Muscle layer of duodenum (tissue), 2 donors: Measurements from ENCODE around the gene IGF2BP1.
"Not testable (repeated sequence)": the region's sequence is repeated elsewhere in the genome, so short reads cannot be mapped to it uniquely, and the experiment has no call there.

ENCODE experiments used
- H3K27ac ChIP-seq: one replicate; pipeline ENCODE4 v1.7.0; 2013; ENCODE audit warnings: mild to moderate bottlenecking, low read length
- H3K27me3 ChIP-seq: one replicate; pipeline ENCODE4 v1.7.0; 2013; ENCODE audit warnings: low read depth, mild to moderate bottlenecking, control low read depth, low read length
- H3K36me3 ChIP-seq, 2 donors: one replicate each; pipeline ENCODE4 v1.7.0; 2013; ENCODE audit warnings: low read length in 2 of 2, control low read depth in 1 of 2, mild to moderate bottlenecking in 1 of 2; ENCODE audit not compliant: insufficient read depth in 2 of 2, control insufficient read depth in 1 of 2
- H3K4me1 ChIP-seq, 2 donors: one replicate each; pipeline ENCODE4 v1.7.0; 2013; ENCODE audit warnings: low read length in 2 of 2, mild to moderate bottlenecking in 2 of 2, control low read depth in 1 of 2, moderate library complexity in 1 of 2; ENCODE audit not compliant: insufficient read depth in 2 of 2, control insufficient read depth in 1 of 2
- H3K4me3 ChIP-seq, 2 donors: one replicate each; pipeline ENCODE4 v1.7.0; 2013; ENCODE audit warnings: low read length in 2 of 2, low read depth in 1 of 2, mild to moderate bottlenecking in 1 of 2
- H3K9me3 ChIP-seq, 2 donors: one replicate each; pipeline ENCODE4 v1.7.0; 2013; ENCODE audit warnings: low read length in 2 of 2, control low read depth in 1 of 2, mild to moderate bottlenecking in 1 of 2; ENCODE audit not compliant: control insufficient read depth in 1 of 2
- donor health status: healthy.

The IGF2BP1 gene

DNA sequence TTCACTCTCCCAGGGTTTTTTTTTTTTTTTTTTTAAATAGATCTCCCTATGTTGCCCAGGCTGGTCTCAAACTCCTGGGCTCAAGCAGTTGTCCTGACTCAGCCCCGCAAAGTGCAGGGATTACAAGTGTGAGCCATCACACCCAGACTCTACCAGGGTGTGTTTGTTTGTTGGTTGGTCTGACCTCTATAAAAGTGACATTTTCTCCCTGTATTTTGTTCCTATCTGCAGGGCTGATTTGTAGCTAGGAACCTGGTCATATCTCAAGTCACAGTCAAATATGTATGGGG, 89.1 kb downstream of the IGF2BP1 start:
- H3K36me3 ChIP-seq, result no peaks in the 10 kb centered on the region
- peaks cover 4% of the 10 kb centered on the region for H3K27me3 ChIP-seq
- H3K4me3 ChIP-seq, result no peak overlapping the region
- no peaks in the 10 kb centered on the region for H3K4me1 ChIP-seq
- no peaks in the 10 kb centered on the region for H3K9me3 ChIP-seq
- H3K27ac ChIP-seq, result no peak overlapping the region

DNA sequence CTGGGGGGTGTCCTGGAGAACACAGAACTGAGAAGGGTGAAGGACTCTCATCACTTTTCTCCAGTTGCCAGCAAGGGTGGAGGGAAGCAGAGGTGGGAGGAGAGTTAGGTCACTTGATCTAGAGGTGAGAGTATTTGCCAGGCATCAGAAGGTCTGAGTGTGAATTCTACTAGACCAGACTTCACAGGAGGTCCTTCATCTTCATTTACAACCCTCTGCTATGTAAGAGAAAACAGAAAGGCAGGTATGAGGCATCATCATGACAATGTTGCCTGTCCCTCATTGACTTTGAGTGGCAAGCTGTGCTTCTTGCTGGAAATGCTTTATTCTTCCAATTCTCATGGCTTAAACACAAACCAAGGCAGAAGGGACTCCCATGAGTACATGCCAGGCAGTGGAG, 89.5 kb downstream of the IGF2BP1 start:
- Histone ChIP-seq H3K4me1 (no peaks in the 10 kb centered on the region), H3K36me3 (no peaks in the 10 kb centered on the region), H3K27me3 (peaks cover 4% of the 10 kb centered on the region), H3K27ac (no peak overlapping the region), H3K4me3 (no peak overlapping the region), H3K9me3 (no peaks in the 10 kb centered on the region)

DNA sequence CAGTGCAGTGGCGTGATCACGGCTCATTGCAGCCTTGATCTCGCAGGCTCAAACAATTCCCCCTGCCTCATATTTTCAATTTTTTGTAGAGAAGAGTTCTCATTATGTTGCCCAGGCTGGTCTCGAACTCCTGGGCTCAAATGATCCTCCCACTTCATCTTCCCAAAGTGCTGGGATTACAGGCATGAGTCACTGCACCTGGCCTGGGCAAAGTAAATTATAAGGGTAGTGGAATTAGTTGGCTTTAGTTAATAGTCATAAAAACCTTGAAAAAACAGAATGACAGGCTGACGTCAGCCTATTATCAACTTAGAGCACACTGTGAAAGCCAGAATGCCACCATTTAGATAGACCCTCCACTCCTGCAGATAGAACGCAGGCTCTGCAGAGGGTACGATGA, 91.9 kb downstream of the IGF2BP1 start:
- Histone ChIP-seq H3K4me3 (no peak overlapping the region), H3K27me3 (peaks cover 4% of the 10 kb centered on the region), H3K9me3 (no peaks in the 10 kb centered on the region), H3K36me3 (no peaks in the 10 kb centered on the region), H3K4me1 (no peaks in the 10 kb centered on the region), H3K27ac (no peak overlapping the region)

DNA sequence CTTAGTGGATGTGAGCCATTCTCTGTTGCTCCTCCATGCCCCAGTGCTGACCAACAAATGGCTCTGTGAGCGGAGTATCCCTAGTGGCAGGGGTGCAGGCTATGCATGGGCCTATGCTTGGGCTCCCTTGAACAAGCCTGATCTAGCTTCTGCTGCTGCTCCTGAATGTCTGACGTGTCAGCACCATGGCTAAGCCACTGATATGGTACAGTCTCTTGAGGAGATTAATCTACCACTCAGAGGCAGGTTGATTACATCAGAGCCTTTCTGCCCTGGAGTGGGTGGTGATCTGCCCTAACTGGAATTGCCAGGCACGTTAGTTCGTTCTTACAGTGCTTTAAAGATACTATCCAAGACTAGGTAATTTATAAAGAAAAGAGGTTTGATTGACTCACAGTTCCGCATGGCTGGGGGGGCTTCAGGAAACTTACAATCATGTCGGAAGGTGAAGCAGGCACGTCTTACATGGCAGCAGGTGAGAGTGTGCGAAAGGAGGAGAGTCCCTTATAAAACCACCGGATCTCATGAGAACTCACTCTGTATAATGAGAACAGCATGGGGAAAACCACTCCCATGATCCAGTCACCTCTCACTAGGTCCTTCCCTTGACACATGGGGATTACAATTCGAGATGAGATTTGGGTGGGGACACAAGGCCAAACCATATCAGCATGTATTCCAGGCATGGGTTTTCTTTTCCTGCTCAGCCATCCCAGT, 93.9 kb downstream of the IGF2BP1 start:
- Histone ChIP-seq H3K4me3 (no peak overlapping the region), H3K27ac (no peak overlapping the region), H3K36me3 (no peaks in the 10 kb centered on the region), H3K4me1 (no peaks in the 10 kb centered on the region), H3K9me3 (no peaks in the 10 kb centered on the region), H3K27me3 (peaks cover 4% of the 10 kb centered on the region)

DNA sequence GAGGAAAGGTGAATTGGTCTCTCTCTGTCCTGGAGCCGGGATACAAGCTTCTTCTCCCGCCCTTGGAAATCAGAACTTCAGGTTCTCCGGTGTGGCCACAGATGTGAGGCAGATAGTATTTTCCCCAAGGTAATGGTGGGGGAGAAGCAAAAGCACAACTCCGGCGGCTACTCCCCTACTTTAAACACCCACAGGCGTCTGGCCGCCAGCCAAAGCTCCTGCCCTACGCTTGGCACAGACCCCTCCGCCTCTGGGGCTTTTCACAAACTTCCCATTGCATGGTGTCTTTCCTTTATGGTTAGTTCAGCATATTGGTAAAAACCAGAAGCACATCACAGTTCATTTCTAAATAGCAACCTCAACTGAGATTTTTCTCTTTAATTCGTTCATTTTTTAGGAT, 95.9 kb downstream of the IGF2BP1 start:
- H3K36me3 ChIP-seq, result no peaks in the 10 kb centered on the region
- no peaks in the 10 kb centered on the region for H3K4me1 ChIP-seq
- no peak overlapping the region for H3K4me3 ChIP-seq
- no peaks in the 10 kb centered on the region for H3K27me3 ChIP-seq
- no peaks in the 10 kb centered on the region for H3K9me3 ChIP-seq
- no peak overlapping the region for H3K27ac ChIP-seq

DNA sequence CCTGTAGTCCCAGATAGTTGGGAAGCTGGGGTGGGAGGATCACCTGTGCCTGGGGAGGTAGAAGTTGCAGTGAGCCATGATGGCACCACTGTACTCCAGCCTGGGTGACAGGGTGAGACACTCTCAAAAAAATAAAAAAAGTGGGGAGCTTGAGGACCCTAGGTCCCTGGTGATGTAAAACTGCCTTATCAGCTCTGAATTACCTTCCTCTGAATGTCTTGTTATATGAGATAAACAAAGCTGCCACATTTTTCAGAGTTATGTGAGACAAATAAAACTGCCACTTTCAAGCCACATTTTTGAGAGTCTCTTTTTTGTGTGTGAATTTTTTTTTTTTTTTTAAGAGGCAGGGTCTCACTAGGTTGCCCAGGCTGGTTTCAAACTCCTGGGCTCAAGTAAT, 103.4 kb downstream of the IGF2BP1 start:
- no peaks in the 10 kb centered on the region for H3K9me3 ChIP-seq
- no peaks in the 10 kb centered on the region for H3K27me3 ChIP-seq
- H3K4me1 ChIP-seq, result no peaks in the 10 kb centered on the region
- H3K4me3 ChIP-seq, result no peak overlapping the region
- H3K27ac ChIP-seq, result no peak overlapping the region
- H3K36me3 ChIP-seq, result no peaks in the 10 kb centered on the region

DNA sequence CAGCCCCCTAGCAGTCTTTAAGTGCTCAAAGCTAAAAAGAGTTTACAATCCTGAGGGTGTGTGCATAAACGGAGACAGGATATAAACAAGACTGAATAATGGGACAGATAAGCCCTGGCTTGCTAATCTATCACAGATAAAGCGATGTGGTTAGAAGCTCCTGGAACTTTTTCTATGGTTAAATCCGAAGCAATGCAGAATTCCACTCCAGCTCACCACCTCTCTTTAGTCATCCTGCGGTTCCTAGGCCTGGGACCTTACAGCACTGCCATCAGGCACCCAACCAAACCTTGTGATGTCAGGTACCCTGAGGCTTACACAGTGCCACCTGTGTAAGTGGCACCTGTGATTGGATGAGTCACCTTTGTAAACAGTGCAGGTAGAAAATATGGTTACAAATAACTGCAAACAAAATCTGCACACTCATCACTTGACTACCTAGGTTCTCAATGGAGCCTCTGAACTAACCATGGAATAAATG, 103.9 kb downstream of the IGF2BP1 start:
- no peaks in the 10 kb centered on the region for H3K27me3 ChIP-seq
- no peak overlapping the region for H3K27ac ChIP-seq
- H3K9me3 ChIP-seq, result no peaks in the 10 kb centered on the region
- no peaks in the 10 kb centered on the region for H3K36me3 ChIP-seq
- no peaks in the 10 kb centered on the region for H3K4me1 ChIP-seq
- H3K4me3 ChIP-seq, result no peak overlapping the region

DNA sequence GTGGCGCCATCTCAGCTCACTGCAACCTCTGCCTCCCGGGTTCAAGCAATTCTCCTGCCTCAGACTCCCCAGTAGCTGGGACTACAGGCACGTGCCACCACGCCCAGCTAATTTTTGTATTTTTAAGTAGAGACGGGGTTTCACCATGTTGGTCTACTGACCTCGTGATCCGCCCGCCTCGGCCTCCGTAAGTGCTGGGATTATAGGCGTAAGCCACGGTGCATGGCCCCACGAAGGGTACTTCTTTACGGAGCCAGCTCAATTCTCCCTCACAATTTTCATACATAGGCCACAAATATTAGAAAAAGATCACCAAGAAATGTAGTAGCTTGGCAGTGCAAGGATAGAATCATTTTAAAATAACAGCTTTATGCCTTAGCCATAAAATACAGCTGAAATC, 106.2 kb downstream of the IGF2BP1 start:
- H3K27me3 ChIP-seq, H3K4me1 ChIP-seq, H3K27ac ChIP-seq, H3K36me3 ChIP-seq, H3K4me3 ChIP-seq, H3K9me3 ChIP-seq: not testable (repeated sequence)

DNA sequence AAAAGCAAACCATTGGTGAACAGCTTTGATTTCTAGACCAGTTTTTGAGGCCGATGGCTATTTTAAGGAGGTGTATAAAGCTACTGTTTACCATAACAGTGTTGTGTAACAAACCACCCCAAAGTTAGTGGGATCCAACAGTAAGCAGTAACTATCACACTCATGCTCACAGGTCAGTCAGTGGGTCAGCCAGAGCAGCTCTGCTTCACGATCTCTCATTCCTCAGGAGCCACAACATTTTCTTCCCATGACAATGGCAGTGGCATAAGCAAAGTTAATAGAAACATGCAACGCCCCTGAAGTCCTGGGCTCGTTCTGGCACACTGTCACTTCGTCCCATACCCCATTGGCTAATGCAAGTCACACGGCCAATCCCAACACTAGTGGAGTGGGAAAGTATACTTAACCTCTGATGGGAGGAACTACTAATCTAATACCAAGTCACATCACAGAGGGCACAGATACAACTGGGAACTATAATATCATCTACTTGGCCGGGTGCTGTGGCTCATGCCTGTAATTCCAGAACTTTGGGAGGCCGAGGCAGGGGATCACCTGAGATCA, 107.4 kb downstream of the IGF2BP1 start:
- Histone ChIP-seq H3K36me3 (no peaks in the 10 kb centered on the region), H3K4me3 (no peak overlapping the region), H3K27ac (no peak overlapping the region), H3K4me1 (no peaks in the 10 kb centered on the region), H3K27me3 (no peaks in the 10 kb centered on the region), H3K9me3 (no peaks in the 10 kb centered on the region)
